Subcutaneous adipose tissue (tissue), 4 donors: Measurements from ENCODE around the gene RTL1. TPM values are rescaled to one million over a fixed set of nuclear protein-coding genes. Genes with fewer than 3 reads are reported as not detected.

Experiments
- total RNA-seq, 4 donors: library from RNA; depleted of rRNA; stranded (reverse); fragments of >200 nt; gene quantifications; one replicate each; pipeline ENCODE4 v1.1.0, GENCODE V29; 2016
- TF ChIP-seq, protein P1 (sequence below): fragments of 450-650 bp; IDR thresholded peaks from one replicate; pipeline ENCODE4 v1.5.1; 2016; ENCODE audit warnings: low read depth, mild to moderate bottlenecking, control low read depth, antibody characterized with exemption, moderate library complexity

Gene RTL1
- total RNA-seq, 4 donors from 2014 or later, result not detected

DNA sequence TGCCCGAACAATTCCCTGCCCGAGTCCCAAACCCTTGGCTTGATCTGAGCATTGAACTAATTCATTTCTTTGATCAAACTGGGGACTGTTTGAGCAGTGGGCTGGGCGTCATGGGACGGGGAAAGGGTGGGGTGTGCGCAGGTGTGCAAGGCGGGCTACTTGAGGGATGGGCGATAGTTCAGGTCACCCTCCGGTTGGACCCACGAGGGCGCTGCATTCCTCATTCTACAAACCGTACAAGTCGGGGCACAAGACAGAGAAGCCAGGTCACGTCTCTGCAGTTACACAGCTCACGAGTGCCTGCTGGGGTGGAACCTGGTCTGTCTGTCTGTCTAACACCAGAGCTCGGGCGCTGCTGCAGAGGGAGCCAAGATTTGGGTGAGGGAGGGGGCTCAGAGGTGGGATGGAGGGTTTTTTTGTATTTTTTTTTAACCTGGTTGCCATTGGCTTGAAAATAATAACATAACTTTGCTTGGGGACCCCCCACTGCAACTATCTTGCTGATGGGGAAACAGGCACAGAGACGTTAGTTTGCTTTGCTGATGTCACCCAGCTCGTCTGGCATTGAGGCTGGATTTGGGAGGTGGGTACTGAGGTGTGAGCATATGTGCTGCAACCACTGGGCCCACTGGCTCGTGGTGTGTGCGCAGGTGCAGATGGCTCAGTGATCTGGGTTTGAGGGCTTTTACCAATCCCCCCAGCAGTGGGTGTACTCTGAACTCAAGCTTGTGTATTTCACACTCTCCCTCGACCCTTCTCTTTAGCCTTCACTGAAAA is 7.6 kb upstream of the RTL1 start:
- TF ChIP-seq, protein P1, sequence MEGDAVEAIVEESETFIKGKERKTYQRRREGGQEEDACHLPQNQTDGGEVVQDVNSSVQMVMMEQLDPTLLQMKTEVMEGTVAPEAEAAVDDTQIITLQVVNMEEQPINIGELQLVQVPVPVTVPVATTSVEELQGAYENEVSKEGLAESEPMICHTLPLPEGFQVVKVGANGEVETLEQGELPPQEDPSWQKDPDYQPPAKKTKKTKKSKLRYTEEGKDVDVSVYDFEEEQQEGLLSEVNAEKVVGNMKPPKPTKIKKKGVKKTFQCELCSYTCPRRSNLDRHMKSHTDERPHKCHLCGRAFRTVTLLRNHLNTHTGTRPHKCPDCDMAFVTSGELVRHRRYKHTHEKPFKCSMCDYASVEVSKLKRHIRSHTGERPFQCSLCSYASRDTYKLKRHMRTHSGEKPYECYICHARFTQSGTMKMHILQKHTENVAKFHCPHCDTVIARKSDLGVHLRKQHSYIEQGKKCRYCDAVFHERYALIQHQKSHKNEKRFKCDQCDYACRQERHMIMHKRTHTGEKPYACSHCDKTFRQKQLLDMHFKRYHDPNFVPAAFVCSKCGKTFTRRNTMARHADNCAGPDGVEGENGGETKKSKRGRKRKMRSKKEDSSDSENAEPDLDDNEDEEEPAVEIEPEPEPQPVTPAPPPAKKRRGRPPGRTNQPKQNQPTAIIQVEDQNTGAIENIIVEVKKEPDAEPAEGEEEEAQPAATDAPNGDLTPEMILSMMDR, result no peak

DNA sequence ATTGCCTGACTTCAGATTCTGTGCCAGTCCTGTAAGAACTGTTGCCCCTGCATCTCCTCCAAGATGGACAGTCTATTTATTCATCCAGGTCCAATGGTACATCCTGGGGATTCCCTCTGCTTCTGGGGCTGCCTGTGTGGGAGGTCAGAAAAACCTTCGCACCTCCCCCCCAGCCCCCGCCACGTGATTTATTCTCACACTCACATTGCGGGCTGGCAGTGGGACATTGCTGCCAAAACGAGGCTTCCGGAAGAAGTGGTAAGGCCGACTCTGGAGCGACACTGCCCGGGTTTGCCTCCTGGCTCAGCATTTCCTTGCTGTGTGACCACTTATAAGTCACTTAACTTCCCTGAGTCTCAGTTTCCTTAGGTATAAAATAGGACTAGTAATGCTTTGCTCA is 5.9 kb upstream of the RTL1 start:
- TF ChIP-seq, protein P1, result no peak

DNA sequence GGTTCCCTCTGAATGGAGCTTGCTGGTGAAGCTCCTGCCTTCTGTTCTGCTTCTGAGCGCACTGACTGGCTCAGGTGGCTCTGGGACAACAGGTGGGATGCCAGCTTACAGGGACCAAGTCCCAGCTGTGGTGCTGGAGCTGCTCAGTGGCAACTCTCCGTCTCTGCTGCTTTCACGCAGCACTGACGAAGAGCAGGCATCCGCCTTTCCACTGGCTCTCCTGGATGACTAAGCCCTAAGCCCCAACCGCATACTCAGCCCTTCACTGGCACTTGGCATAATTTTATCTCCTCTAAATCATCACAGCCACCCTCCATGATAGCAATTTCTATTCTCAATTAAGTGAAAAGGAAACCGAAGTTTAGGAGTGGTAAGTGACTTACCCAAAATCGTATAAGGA is 3.7 kb upstream of the RTL1 start:
- TF ChIP-seq, protein P1, result no peak

DNA sequence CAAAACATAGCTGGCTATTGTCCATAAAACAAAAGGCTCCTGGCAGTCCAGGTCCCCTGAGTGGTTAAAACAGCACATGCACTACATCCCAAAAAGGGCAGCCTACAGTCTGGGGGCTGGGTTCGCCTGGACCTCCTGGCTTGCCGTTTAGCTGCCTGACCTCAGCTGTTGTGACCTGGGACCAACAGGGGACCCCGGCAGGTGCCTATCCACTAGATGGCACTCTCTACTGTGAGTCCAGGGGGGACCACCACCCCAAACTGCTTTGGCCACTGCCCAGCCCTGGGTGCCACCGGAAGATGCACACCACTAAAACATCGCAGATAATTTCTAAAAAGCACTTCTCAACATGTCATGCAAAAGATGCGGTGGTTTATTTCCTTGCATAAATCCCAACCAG is 2.9 kb upstream of the RTL1 start:
- TF ChIP-seq, protein P1, result no peak

DNA sequence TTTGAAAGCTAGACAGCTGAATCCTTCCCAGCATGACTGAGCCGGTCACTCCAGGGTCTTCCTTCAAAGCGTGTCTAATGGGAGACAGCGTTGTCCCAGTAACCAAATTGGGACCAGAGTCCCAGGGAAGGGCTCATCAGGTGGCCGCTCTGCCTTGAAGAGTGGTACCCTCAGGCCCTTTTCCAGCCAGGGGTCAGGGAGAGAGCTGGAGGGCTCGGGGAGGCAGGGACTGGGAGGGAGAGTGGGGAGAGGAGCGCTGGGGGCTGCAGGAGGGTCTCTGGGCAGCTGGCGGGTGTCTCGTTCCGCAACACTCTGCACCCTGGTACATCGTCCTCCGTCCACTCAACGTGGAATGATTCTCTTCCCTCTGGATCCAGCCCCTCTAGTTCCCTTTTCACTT is 1.6 kb upstream of the RTL1 start:
- TF ChIP-seq, protein P1, result no peak

DNA sequence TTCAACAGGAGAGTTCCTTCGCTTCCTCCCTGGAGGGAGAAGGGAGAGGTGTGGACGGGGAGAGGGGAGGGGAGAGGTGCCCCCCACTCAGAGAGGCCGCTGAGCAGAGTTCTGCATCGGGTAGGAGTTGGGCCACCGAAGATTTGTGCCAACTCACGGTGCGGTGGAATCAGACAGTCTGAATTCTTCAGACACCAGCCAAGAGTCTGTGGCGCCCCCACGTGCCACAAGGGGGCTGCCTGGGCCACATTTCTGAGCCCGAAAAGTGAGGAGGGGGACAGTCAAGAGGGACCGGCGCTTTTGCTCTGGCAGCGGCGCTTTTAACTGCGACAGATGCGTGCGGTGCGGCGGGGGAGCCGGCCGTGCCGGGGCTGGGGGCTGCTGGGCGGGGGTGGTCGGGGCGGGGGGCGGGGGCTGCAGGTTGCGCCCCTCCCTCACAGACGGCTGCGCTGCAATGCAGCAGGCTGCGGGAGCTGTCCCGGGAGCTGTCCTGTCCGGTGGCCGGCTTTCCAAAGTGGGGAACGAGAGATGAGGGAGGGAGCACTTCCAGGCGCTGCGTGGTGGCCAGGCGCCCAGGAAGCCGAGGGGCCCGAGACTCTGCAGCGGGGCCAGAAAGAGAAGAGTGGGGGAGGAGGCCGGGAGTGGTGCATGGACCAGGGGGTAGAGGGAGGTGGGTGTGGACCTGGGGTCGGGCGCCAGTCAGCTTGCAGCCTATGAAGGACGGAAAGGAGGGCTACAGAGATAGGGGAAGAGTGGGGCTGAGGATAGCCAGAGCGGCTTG is 975 bp upstream of the RTL1 start:
- TF ChIP-seq, protein P1, result no peak

DNA sequence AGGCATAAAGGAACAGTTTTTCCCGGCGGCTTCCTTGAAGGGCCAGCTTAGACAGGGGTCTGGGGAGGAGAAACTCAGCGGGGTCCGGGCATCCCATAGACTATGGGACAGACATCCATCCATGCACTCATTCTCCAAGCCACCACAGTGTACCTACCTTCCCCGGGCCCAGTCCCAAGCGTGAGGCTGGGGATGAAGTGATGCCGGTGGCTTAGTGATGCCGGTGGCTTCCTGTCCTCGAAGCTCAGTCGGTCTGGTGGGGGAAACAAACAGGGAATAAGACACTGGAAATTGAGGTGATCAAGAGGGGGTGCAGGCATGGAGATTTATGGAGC is 421 bp downstream of the RTL1 start:
- TF ChIP-seq, protein P1, result no peak
